Erythroblast (primary cell): ENCODE measurements around the gene BSG.

ENCODE experiments used
- GATA1 ChIP-seq: IDR thresholded peaks from 2 replicates; pipeline ENCODE4 v1.6.1; 2011; ENCODE audit warnings: low read depth, mild to moderate bottlenecking, control low read depth, low read length, moderate library complexity
- POLR2A ChIP-seq: IDR thresholded peaks from 2 replicates; pipeline ENCODE4 v1.6.1; 2011; ENCODE audit warnings: mild to moderate bottlenecking, low read length

- TF ChIP-seq POLR2A (no peak), GATA1 (no peak)
These were observed 52.9 kb downstream of the BSG start for GRCh38 chr19:625257-625656.
